Mesendoderm (in vitro differentiated cells): ENCODE data around the gene PIK3IP1.
A peak's percentile ranks its signal among the peaks of the same experiment; 100 is the strongest.
"Not testable (repeated sequence)": the region's sequence is repeated elsewhere in the genome, so short reads cannot be mapped to it uniquely, and the experiment has no call there.

ENCODE experiments used
- DNase-seq: peaks from one replicate; pipeline ENCODE4 v3.0.0; 2013
- H2AK5ac ChIP-seq: 2 replicates; pipeline ENCODE4 v1.6.1; 2013; ENCODE audit warnings: low read length, inconsistent platforms
- H2BK120ac ChIP-seq: 2 replicates; pipeline ENCODE4 v1.6.1; 2013; ENCODE audit warnings: low read depth, mild to moderate bottlenecking, low read length, moderate library complexity, mixed read lengths
- H2BK15ac ChIP-seq: replicated peaks from 2 replicates; pipeline ENCODE4 v1.6.1; 2013; ENCODE audit warnings: low read depth, mild to moderate bottlenecking, moderate library complexity
- H2BK5ac ChIP-seq: 2 replicates; pipeline ENCODE4 v1.6.1; 2013; ENCODE audit warnings: low read length, inconsistent platforms
- H3K18ac ChIP-seq: 2 replicates; pipeline ENCODE4 v1.6.1; 2013; ENCODE audit warnings: mild to moderate bottlenecking, low read length, mixed read lengths
- H3K23ac ChIP-seq: one replicate; pipeline ENCODE4 v1.6.1; 2013; ENCODE audit warnings: low read length
- H3K27ac ChIP-seq: 2 replicates; pipeline ENCODE4 v1.5.1; 2013; ENCODE audit warnings: low read depth, mild to moderate bottlenecking, inconsistent platforms, low read length, moderate library complexity
- H3K27me3 ChIP-seq: 2 replicates; pipeline ENCODE4 v1.6.1; 2013; ENCODE audit warnings: low read length, control low read depth, mild to moderate bottlenecking, inconsistent platforms; ENCODE audit not compliant: insufficient read depth, poor library complexity
- H3K36me3 ChIP-seq: 2 replicates; pipeline ENCODE4 v1.6.1; 2013; ENCODE audit warnings: low read length, inconsistent platforms; ENCODE audit not compliant: control insufficient read depth, insufficient read depth
- H3K4ac ChIP-seq: one replicate; pipeline ENCODE4 v1.6.1; 2013; ENCODE audit warnings: low read depth, mild to moderate bottlenecking, low read length, moderate library complexity
- H3K4me1 ChIP-seq: 2 replicates; pipeline ENCODE4 v1.6.1; 2013; ENCODE audit warnings: low read depth, low read length, inconsistent platforms; ENCODE audit not compliant: control insufficient read depth
- H3K4me2 ChIP-seq: 2 replicates; pipeline ENCODE4 v1.6.1; 2013; ENCODE audit warnings: low read length
- H3K4me3 ChIP-seq: 2 replicates; pipeline ENCODE4 v1.5.1; 2013; ENCODE audit warnings: mild to moderate bottlenecking, low read length
- H3K56ac ChIP-seq: one replicate; pipeline ENCODE4 v1.6.1; 2013; ENCODE audit warnings: low read length
- H3K79me1 ChIP-seq: 2 replicates; pipeline ENCODE4 v1.6.1; 2013; ENCODE audit warnings: low read length, inconsistent platforms
- H3K79me2 ChIP-seq: 2 replicates; pipeline ENCODE4 v1.6.1; 2013; ENCODE audit warnings: mild to moderate bottlenecking, low read length; ENCODE audit not compliant: control insufficient read depth, insufficient read depth
- H3K9ac ChIP-seq: 2 replicates; pipeline ENCODE4 v1.6.1; 2013; ENCODE audit warnings: low read length, inconsistent platforms
- H4K5ac ChIP-seq: one replicate; pipeline ENCODE4 v1.6.1; 2013; ENCODE audit warnings: low read length
- H4K8ac ChIP-seq: one replicate; pipeline ENCODE4 v1.6.1; 2013; ENCODE audit warnings: low read depth, mild to moderate bottlenecking, control low read depth, low read length, moderate library complexity
- WGBS: extraction: QIAGEN DNeasy Blood & Tissue Kit; methylation state at CpG from one replicate; pipeline ENCODE4 v1.1.7; 2013; ENCODE audit warnings: low lambda C conversion rate, missing lambda C conversion rate; ENCODE audit not compliant: insufficient coverage; ENCODE audit errors: extremely low coverage; 5-methylcytosine and 5-hydroxymethylcytosine counted together

Gene PIK3IP1

GRCh38 chr22:31321421-31321820 is 29.1 kb upstream of the PIK3IP1 start:
- H3K56ac ChIP-seq = no peak overlapping the region
- no peak overlapping the region for H4K8ac ChIP-seq
- no peaks in the 10 kb centered on the region for H3K4me1 ChIP-seq
- H3K18ac ChIP-seq = no peak overlapping the region
- no peak overlapping the region for H2BK5ac ChIP-seq
- DNase-seq = no peak
- no peaks in the 10 kb centered on the region for H3K79me1 ChIP-seq
- WGBS = no CpG with 5 or more reads among the region's 4 CpGs
- no peak overlapping the region for H2BK15ac ChIP-seq
- no peak overlapping the region for H3K23ac ChIP-seq
- H3K27ac ChIP-seq = no peak overlapping the region
- H3K4me2 ChIP-seq = no peak overlapping the region
- no peak overlapping the region for H2BK120ac ChIP-seq
- no peak overlapping the region for H3K4ac ChIP-seq
- no peak overlapping the region for H4K5ac ChIP-seq
- no peak overlapping the region for H2AK5ac ChIP-seq
- H3K9ac ChIP-seq = no peak overlapping the region
- no peaks in the 10 kb centered on the region for H3K79me2 ChIP-seq
- no peaks in the 10 kb centered on the region for H3K27me3 ChIP-seq
- H3K36me3 ChIP-seq = peaks cover 3% of the 10 kb centered on the region
- no peak overlapping the region for H3K4me3 ChIP-seq

- H3K27me3 ChIP-seq, H4K8ac ChIP-seq, H3K4me1 ChIP-seq, H3K4me3 ChIP-seq, H3K23ac ChIP-seq, H3K4me2 ChIP-seq, H3K56ac ChIP-seq, DNase-seq, H3K79me1 ChIP-seq, H2BK15ac ChIP-seq, H3K36me3 ChIP-seq, H2BK5ac ChIP-seq, H3K4ac ChIP-seq, H2AK5ac ChIP-seq, H4K5ac ChIP-seq, H3K27ac ChIP-seq, H3K79me2 ChIP-seq, H2BK120ac ChIP-seq, H3K9ac ChIP-seq, H3K18ac ChIP-seq: not testable (repeated sequence)
- WGBS = no CpG with 5 or more reads among the region's 1 CpG
These were observed 21.9 kb upstream of the PIK3IP1 start for GRCh38 chr22:31314220-31314619.

DNA sequence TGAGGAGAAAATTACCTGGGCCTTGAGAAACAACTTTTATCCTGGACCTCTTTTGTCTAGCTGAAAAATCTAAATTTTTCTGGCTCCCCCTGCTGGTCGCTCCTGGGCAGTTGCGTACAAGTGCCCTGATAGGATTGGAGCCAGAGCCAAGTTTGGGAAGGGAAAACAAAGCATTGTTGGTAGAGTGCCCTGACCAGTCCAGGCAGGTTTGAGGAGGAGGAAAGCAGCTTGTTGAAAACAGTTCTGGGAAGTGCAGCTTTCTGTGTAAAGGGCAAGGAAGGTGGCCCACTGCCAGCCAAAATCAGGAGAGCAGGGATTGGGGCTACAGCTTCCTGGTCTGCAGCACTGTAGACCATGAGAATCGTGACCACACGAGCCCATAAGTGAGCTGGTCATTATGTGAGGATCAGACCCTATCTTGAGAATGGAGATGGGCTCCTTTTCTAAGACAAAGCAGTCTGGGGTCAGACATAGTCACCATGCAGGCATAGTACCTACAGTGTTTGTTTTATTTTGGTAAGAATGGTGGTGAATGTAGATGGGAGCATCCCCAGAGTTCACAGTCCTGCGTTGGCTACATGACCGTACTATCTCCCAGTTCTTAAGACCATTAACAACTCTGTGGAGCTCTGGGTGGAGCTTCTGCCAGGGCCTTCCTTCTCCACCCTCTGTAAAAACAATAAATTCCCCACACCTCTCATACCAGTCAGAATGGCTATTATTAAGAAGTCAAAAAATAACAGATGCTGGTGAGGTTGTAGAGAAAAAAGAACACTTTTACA is 21.3 kb upstream of the PIK3IP1 start:
- peak; percentile 82 for DNase-seq
- no CpG with 5 or more reads among the region's 6 CpGs for WGBS
- Histone ChIP-seq H3K9ac (peak overlapping the region; percentile 32), H3K4me2 (no peak overlapping the region), H3K18ac (no peak overlapping the region), H2BK5ac (no peak overlapping the region), H2BK120ac (no peak overlapping the region), H4K5ac (peak overlapping the region; percentile 59), H3K23ac (no peak overlapping the region), H3K4me3 (no peak overlapping the region), H3K27me3 (no peaks in the 10 kb centered on the region), H2BK15ac (no peak overlapping the region), H2AK5ac (no peak overlapping the region), H3K4ac (no peak overlapping the region), H4K8ac (no peak overlapping the region), H3K27ac (no peak overlapping the region), H3K4me1 (no peaks in the 10 kb centered on the region), H3K56ac (peak overlapping the region; percentile 85), H3K79me1 (no peaks in the 10 kb centered on the region), H3K79me2 (no peaks in the 10 kb centered on the region), H3K36me3 (no peaks in the 10 kb centered on the region)

DNA sequence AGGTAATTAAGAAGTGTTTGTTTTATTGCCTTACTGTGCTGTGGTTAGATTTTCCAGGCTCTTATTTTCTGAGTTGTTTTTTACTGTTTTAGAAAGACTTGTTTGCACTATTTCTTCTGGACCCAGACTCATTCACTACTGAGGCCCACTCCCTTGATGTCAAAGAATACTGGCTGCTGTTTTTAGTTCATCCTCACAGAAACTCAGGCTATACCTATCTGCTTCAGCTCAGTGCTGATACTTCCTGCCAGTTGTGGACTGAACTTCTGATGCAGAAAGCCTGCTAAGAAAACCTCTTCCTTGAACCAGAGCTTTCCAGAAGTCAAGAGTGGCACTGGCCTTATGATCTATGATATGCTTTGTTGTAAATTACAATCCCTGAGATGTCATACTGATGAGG is 15.9 kb upstream of the PIK3IP1 start:
- H3K27me3 ChIP-seq = no peaks in the 10 kb centered on the region
- H3K79me2 ChIP-seq = no peaks in the 10 kb centered on the region
- no peak overlapping the region for H3K27ac ChIP-seq
- no peak overlapping the region for H3K4ac ChIP-seq
- H2BK5ac ChIP-seq = no peak overlapping the region
- no peak overlapping the region for H3K23ac ChIP-seq
- no peaks in the 10 kb centered on the region for H3K36me3 ChIP-seq
- H3K4me2 ChIP-seq = no peak overlapping the region
- H3K9ac ChIP-seq = no peak overlapping the region
- no peak overlapping the region for H3K4me3 ChIP-seq
- no peak overlapping the region for H2BK15ac ChIP-seq
- H3K56ac ChIP-seq = no peak overlapping the region
- H4K8ac ChIP-seq = no peak overlapping the region
- no peak overlapping the region for H3K18ac ChIP-seq
- no peak overlapping the region for H2BK120ac ChIP-seq
- H4K5ac ChIP-seq = no peak overlapping the region
- no peak overlapping the region for H2AK5ac ChIP-seq
- DNase-seq = no peak
- H3K79me1 ChIP-seq = no peaks in the 10 kb centered on the region
- H3K4me1 ChIP-seq = no peaks in the 10 kb centered on the region

DNA sequence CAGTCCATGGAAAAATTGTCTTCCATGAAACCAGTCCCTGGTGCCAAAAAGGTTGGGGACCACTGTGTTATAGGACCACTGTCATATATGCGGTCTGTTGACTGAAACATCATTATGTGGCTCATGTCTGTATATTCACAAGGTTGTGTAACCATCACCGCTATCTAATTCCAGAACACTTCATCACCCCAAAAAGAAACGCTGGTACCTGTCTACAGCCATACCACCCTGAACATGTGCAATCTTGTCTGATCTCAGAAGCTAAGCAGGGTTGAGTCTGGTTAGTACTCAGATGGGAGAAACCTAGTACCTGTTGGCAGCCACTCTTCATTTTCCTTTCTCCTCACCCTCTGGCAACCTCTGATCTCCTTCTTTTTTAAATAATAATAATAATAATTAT is 12.9 kb upstream of the PIK3IP1 start:
- Histone ChIP-seq H4K8ac (no peak overlapping the region), H3K9ac (no peak overlapping the region), H3K56ac (no peak overlapping the region), H3K27me3 (no peaks in the 10 kb centered on the region), H3K4me3 (no peak overlapping the region), H3K4ac (no peak overlapping the region), H2AK5ac (no peak overlapping the region), H3K36me3 (no peaks in the 10 kb centered on the region), H4K5ac (no peak overlapping the region), H2BK15ac (no peak overlapping the region), H3K27ac (no peak overlapping the region), H3K4me2 (no peak overlapping the region), H2BK5ac (no peak overlapping the region), H3K23ac (no peak overlapping the region), H2BK120ac (no peak overlapping the region), H3K18ac (no peak overlapping the region), H3K4me1 (no peaks in the 10 kb centered on the region), H3K79me1 (no peaks in the 10 kb centered on the region), H3K79me2 (no peaks in the 10 kb centered on the region)
- DNase-seq = no peak
- no CpG with 5 or more reads among the region's 3 CpGs for WGBS

GRCh38 chr22:31302537-31302936 is 10.2 kb upstream of the PIK3IP1 start:
- Histone ChIP-seq H4K8ac (no peak overlapping the region), H3K56ac (no peak overlapping the region), H3K4me2 (no peak overlapping the region), H3K9ac (no peak overlapping the region), H2BK15ac (no peak overlapping the region), H3K36me3 (no peaks in the 10 kb centered on the region), H3K79me2 (no peaks in the 10 kb centered on the region), H3K4me3 (no peak overlapping the region), H3K18ac (no peak overlapping the region), H3K23ac (no peak overlapping the region), H3K4ac (no peak overlapping the region), H2AK5ac (no peak overlapping the region), H3K27me3 (no peaks in the 10 kb centered on the region), H4K5ac (no peak overlapping the region), H3K79me1 (no peaks in the 10 kb centered on the region), H2BK5ac (no peak overlapping the region), H2BK120ac (no peak overlapping the region), H3K27ac (no peak overlapping the region), H3K4me1 (no peaks in the 10 kb centered on the region)
- WGBS = no CpG with 5 or more reads among the region's 3 CpGs
- DNase-seq = no peak
